Measurements from ENCODE around the gene AGXT.
"Not testable (repeated sequence)": the region's sequence is repeated elsewhere in the genome, so short reads cannot be mapped to it uniquely, and the experiment has no call there.

Gene AGXT

GRCh38 chr2:240840435-240841060 lies 28.1 kb upstream of the AGXT start:
- DNase-seq: no peak

- not testable (repeated sequence) for DNase-seq
These were observed 22.3 kb upstream of the AGXT start for GRCh38 chr2:240846309-240846708.

DNA sequence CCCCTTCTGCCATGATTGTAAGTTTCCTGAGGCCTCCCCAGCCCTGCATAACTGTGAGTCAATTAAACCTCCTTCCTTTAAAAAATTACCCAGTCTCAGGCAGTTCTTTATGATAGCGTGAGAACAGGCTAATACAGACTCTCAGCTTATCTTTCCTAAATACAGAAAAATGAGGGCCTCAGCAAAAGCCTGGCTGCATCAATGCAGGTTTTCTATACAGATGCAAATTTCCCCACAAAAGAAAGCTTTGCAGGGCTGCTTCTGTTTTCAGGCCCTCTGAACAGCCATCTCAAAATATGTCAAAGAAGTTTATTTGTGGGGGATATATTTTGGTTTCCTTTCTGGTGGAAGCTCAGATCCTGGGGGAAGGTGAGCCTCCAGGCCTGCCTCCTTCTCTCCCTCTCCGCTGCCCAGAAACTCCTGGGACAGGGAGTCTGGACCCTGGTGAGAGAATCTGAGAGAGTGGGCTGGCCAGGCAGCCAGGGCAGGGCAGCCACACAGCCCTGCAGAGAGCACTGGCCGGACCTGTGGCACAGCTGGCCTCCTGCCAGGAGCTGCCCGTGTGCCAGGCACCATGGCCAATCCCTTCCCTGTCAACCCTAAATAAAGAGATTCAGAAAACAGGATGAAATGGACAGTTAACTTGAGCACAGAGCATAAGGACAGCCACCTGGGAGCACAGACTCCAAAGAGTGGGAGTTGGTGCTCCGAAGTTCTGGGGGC lies 21.6 kb upstream of the AGXT start:
- DNase-seq: no peak

- DNase-seq: no peak
These were observed 20.8 kb upstream of the AGXT start for GRCh38 chr2:240847817-240848216.

- no peak for DNase-seq
These were observed 19.5 kb upstream of the AGXT start for GRCh38 chr2:240848900-240849680.

DNA sequence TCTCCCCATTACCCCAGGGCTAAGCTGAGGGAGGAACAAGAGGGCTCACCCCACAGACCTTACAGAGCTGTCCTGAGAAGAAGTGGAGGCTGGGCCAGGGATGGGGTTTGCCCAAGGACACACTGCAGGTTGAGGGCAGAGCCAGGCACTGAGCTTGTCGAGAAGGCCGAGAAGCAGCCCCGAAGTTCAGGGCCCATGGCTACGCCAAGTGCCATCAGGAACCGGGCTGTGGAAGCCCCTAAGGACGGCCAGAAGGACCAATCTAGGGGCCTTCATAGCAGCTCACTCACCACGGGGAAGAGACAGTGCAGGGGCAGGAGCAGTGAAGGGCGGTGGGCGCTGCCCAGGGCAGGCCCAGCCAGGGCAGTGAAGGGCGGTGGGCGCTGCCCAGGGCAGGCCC lies 18.6 kb upstream of the AGXT start:
- no peak for DNase-seq

GRCh38 chr2:240850756-240851077 lies 17.9 kb upstream of the AGXT start:
- no peak for DNase-seq

DNA sequence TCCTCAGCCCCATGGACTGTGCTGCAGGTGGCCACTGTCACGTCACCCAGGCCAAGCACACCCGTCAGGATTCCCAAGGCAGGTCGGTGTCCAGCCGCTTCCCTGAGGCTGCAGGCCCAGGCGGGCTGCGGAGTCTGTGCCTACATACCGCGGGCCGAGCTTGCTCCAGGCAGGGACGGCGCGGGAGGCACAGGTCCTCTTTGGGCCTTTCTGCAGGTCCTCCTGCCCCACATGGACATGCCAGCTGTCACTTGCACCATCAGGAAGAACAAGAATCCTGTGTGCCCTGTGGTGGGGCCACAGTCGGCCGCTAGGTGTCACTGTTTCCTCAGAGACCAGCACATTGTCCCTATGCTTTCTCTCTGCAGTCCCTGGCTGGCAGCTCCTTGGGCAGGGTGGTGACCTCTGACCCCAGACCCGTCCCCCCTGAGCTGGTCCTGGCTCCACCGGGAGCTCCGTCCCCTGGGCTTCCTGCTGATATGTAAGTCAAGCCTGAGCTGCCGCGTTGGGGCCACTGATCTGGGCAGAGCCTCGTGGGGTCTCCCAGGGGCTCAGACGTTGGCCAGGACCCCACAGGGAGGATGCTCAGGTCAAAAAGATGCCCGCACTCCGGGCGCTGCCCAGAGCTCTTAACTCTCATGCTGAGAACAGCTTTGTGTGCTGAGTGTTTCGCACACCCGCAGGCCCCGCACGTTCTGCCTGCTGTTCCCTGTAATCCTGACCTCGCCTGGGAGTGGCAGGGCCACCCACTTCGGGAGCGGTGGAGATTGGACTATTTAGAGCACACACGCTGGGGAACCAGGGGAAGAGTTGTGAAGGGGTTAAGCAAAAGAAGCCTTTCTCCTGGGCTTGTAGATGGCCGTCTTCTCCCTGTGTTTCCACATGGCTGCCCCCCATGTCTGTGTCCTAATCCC lies 17.3 kb upstream of the AGXT start:
- peak; percentile 81 for DNase-seq

DNA sequence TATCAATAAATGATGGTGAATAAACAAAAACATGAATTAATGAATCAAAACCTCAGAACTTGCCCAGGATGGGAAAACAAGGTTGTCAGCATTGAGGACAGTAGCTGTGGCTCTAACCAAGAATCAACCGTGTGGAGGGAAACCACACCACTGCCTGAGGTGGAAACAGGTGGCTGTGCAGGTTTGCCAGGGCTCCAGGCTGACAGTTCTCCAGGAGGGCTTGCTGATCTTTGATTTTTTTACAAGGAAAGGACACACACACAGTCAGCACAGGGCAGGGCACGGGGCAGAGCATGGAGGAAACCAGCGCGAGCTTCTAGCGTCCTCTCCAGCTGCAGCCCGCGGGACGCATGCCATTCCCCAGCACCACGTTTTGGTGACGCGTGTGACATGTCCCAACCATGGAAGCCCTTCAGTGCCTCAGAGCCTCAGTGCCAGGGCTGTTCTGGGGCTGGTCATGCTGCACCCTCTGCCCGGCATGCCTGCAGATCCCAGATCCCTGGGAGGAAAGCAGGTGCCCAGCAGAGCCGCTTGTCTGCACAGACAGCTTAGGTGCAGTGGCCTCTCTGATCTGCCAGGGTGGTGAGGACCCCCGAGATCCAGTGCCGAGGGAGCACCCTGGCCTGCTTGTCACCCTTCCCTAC lies 15.8 kb upstream of the AGXT start:
- DNase-seq: no peak

GRCh38 chr2:240855670-240856069 lies 13.0 kb upstream of the AGXT start:
- DNase-seq: no peak

DNA sequence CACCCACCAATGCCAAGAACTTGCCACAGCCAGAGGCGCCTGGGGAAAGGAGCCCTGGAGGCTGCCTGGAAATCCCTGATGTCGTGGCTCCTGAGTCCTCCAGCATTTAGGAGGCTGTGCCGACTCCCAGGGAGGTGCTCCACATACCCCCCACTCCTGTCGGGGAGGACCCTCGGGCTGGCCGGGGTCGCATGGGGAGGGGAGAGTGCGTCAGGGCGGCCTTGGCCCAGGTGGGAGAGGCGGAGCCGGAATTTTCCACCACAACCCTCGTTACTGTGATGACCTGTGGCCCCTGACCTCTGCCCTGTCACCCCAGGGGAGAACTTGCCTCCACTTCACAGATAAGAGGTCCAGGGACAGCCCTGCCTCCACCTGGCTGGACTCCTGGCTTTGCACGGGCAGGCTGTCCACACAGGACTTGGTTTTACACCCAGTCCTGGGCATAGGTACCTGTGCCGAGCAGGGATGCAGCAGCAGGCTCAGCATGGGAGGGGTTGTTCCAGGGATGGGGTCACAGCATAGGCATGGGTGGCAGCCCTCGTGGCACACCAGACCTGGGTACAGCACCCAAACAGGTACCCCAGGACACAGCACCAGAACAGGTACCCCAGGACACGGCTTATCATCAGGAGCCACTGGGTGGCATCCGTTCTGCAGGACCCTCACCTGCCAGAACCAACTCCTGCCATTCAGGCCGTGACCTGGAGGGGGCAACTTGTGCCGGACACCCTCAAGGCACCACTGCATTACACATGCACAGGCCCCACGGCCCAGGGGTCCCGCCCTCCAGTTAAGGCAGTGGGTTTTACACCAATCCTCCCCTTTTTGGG lies 12.3 kb upstream of the AGXT start:
- no peak for DNase-seq

DNA sequence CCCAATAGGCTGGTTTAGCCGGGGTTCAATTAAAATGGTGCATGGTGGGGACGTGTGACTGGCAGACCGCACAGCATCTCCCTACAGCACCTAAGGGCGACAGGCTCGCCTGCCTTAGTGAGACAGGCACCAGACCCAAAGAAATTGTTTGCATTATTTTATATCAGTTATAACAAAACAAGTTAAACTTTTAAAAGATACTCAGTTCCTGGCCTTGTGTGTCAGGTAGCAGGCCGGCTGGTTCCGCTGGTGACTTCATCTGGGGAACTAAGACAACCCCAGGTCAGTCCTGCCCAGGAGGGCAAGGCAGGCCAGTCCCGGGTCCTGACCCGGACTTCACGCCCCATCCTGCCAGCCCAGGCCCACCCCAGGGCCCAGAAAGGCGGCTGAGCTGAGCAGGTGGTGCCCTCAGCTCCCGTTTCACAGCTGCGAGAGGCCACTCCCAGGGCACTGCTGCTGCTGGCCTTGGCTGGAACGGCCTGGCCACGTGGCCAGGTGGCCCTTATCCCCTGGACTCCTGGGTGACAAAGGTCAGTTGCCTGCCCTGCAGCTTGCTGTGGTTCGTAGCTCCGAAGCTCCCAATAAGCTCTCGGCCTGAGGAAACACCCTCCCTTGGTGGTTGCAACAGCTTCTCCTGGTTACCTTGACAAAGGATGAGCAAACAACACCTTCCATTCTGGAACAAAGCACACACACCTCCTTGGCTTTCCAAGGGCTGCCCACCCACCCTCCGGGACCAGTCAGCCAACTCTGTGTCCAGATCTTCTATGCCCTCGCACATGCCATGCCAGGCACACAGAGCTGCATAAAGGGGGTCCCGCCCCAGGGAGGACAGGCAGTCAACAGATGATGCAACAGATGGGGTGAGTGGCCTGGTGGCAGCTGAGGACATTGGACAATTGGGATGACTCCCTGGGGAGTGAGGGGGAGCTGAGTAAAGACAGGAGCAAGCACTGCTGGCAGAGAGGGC lies 11.3 kb upstream of the AGXT start:
- DNase-seq: peak; percentile 84

DNA sequence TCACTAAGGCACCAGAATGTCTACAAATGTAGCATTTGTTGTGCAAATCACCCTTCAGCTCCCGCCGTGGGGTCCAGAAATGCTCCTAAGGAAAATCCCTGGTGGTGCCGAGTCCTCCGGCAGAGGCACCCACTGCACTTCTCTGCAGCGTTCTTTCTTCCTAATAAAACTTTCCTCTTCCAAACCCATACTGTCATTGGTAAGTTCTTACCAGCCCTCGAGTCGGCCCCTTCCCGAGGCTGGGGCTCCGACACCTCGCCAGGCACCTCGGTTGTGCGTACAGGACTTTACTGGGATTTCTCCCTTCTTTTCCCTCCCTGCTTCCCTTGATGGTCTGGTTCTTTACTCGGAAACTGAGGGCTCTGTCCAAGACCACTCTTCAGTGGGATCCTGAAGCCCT lies 10.3 kb upstream of the AGXT start:
- DNase-seq: no peak

DNA sequence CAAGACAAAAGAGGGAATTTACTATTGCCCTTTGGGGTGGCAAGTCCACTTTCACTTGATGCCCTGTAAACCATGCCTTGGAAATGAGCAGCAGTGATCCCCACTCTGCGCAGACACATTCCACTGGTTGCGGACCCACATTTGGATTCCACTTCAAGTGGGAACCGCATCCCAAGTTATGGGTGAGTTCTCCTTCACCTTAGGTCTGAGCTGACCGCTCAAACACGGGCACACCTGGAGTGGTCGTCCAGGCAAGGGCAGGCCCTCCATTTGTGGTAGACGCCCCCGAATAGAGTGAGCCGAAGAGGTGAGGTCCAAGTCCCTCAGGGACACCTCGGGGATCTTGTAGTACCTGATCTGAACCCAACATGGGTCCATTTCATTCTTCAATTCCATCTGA lies 9.8 kb upstream of the AGXT start:
- DNase-seq: no peak

DNA sequence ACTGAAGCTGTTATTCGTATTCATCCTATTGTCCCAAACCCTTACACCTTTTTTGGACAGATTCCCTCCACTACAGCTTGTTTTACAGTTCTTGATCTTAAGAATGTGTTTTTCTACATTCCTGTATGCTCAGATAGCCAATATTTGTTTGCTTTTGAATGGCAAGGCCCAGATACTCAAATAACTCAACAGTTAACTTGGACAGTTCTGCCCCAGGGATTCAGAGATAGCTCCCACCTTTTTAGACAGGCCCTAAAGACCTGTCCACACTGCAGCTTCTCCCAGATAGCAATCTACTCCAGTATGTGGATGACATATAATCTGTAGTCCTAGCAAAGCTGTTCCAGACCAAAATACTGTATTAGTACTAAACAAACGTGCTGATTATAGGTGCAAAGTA lies 7.1 kb upstream of the AGXT start:
- DNase-seq: no peak

GRCh38 chr2:240864475-240864874 lies 4.1 kb upstream of the AGXT start:
- no peak for DNase-seq

- DNase-seq: no peak
These were observed 3.2 kb upstream of the AGXT start for GRCh38 chr2:240865391-240865790.

GRCh38 chr2:240869109-240869955 lies 708 bp downstream of the AGXT start:
- DNase-seq: no peak
